IMR-90 (cell line): ENCODE measurements around the gene GRB2. TPM values are rescaled to one million over a fixed set of nuclear protein-coding genes. Genes with fewer than 3 reads are reported as not detected.

ENCODE experiments used
- ATAC-seq: fragments of 200-7000 bp; cut with Tn5 transposase; 2 replicates; pipeline ENCODE4 v1.9.1; 2020; ENCODE audit warnings: low read depth, mild to moderate bottlenecking, moderate library complexity
- BruUV-seq: library from RNA; stranded (reverse); fragments of 400-500 nt; replicated peaks from 2 replicates; lab custom pipeline; 2021; lab: Mats Ljungman, UMichigan
- CTCF ChIA-PET: fragments of 300-600 bp; formaldehyde crosslinking; extraction: SDS; loops from one replicate; lab custom pipeline; 2021; ENCODE audit warnings: antibody characterized with exemption; lab: Yijun Ruan, JAX
- POLR2A ChIA-PET: fragments of 300-600 bp; sonication (Branson Sonifier 250); formaldehyde crosslinking; loops from one replicate; lab custom pipeline; 2022; ENCODE audit warnings: antibody characterized with exemption; ENCODE audit not compliant: unreplicated experiment; lab: Charles Lee
- DNase-seq: peaks from one replicate; pipeline ENCODE4 v3.0.0; 2013
- H2AFZ ChIP-seq: replicated peaks from 2 replicates; pipeline ENCODE3; 2013; ENCODE audit warnings: low read length, mild to moderate bottlenecking; ENCODE audit not compliant: poor library complexity
- H2AK5ac ChIP-seq: 2 replicates; pipeline ENCODE4 v1.6.1; 2013; ENCODE audit warnings: low read depth, low read length, inconsistent platforms
- H2AK9ac ChIP-seq: replicated peaks from 2 replicates; pipeline ENCODE3; 2013; ENCODE audit warnings: mild to moderate bottlenecking, low read depth, low read length, moderate library complexity; ENCODE audit not compliant: poor library complexity
- H2BK120ac ChIP-seq: 2 replicates; pipeline ENCODE4 v1.6.1; 2013; ENCODE audit warnings: low read depth, low read length, inconsistent platforms
- H2BK15ac ChIP-seq: 3 replicates; pipeline ENCODE4 v1.6.1; 2013; ENCODE audit warnings: low read depth, low read length, inconsistent platforms
- H2BK20ac ChIP-seq: 2 replicates; pipeline ENCODE4 v1.6.1; 2013; ENCODE audit warnings: low read depth, mild to moderate bottlenecking, inconsistent platforms, low read length, moderate library complexity
- H2BK5ac ChIP-seq: 2 replicates; pipeline ENCODE4 v1.6.1; 2013; ENCODE audit warnings: mild to moderate bottlenecking, low read depth, low read length, inconsistent platforms; ENCODE audit not compliant: poor library complexity, severe bottlenecking
- H3K14ac ChIP-seq: replicated peaks from 2 replicates; pipeline ENCODE4 v1.6.1; 2013; ENCODE audit warnings: low read depth, low read length, inconsistent platforms
- H3K18ac ChIP-seq: 2 replicates; pipeline ENCODE4 v1.6.1; 2013; ENCODE audit warnings: low read depth, low read length, control low read depth
- H3K23ac ChIP-seq: 2 replicates; pipeline ENCODE4 v1.6.1; 2013; ENCODE audit warnings: low read depth, low read length, inconsistent platforms
- H3K27ac ChIP-seq: 2 replicates; pipeline ENCODE4 v1.5.1; 2013; ENCODE audit warnings: mild to moderate bottlenecking, control low read depth, low read length; ENCODE audit not compliant: insufficient read depth
- H3K27me3 ChIP-seq: 2 replicates; pipeline ENCODE4 v1.6.1; 2013; ENCODE audit warnings: low read length; ENCODE audit not compliant: control insufficient read depth, insufficient read depth
- H3K36me3 ChIP-seq: 2 replicates; pipeline ENCODE4 v1.6.1; 2013; ENCODE audit warnings: low read length, mixed read lengths; ENCODE audit not compliant: control insufficient read depth, insufficient read depth
- H3K4ac ChIP-seq: 2 replicates; pipeline ENCODE4 v1.6.1; 2013; ENCODE audit warnings: low read depth, low read length, inconsistent platforms
- H3K4me1 ChIP-seq: 2 replicates; pipeline ENCODE4 v1.6.1; 2013; ENCODE audit warnings: low read length, mixed read lengths; ENCODE audit not compliant: control insufficient read depth, insufficient read depth
- H3K4me2 ChIP-seq: 2 replicates; pipeline ENCODE4 v1.6.1; 2013; ENCODE audit warnings: low read depth, mild to moderate bottlenecking, control low read depth, low read length, moderate library complexity
- H3K4me3 ChIP-seq: 2 replicates; pipeline ENCODE4 v1.5.1; 2013; ENCODE audit warnings: low read depth, mild to moderate bottlenecking, control low read depth, low read length, moderate library complexity; ENCODE audit not compliant: insufficient read depth
- H3K56ac ChIP-seq: 2 replicates; pipeline ENCODE4 v1.6.1; 2013; ENCODE audit warnings: low read length, inconsistent platforms; ENCODE audit not compliant: insufficient read depth; ENCODE audit errors: extremely low read depth
- H3K79me1 ChIP-seq, 2 experiments: 2 replicates each; pipeline ENCODE4 v1.6.1; 2013; ENCODE audit warnings: low read length in 2 of 2, inconsistent platforms in 1 of 2, low read depth in 1 of 2
- H3K9ac ChIP-seq: 2 replicates; pipeline ENCODE4 v1.6.1; 2013; ENCODE audit warnings: low read depth, low read length, control low read depth
- H3K9me1 ChIP-seq: 2 replicates; pipeline ENCODE4 v1.6.1; 2013; ENCODE audit warnings: low read length, inconsistent platforms; ENCODE audit not compliant: insufficient read depth
- H3K9me3 ChIP-seq: 2 replicates; pipeline ENCODE4 v1.6.1; 2013; ENCODE audit warnings: low read length; ENCODE audit not compliant: control insufficient read depth, insufficient read depth
- H4K20me1 ChIP-seq: 2 replicates; pipeline ENCODE4 v1.6.1; 2013; ENCODE audit warnings: low read length, inconsistent platforms; ENCODE audit not compliant: insufficient read depth
- H4K5ac ChIP-seq: 2 replicates; pipeline ENCODE4 v1.6.1; 2013; ENCODE audit warnings: mild to moderate bottlenecking, low read depth, low read length, control low read depth
- H4K8ac ChIP-seq, 2 experiments: 2 replicates each; pipeline ENCODE4 v1.6.1; 2013; ENCODE audit warnings: low read depth in 2 of 2, low read length in 2 of 2, control low read depth in 1 of 2, inconsistent platforms in 1 of 2
- H4K91ac ChIP-seq: 2 replicates; pipeline ENCODE4 v1.6.1; 2013; ENCODE audit warnings: low read depth, low read length, inconsistent platforms; ENCODE audit not compliant: insufficient read depth
- BHLHE40 ChIP-seq: fragments of 150-350 bp; IDR thresholded peaks from 2 replicates; pipeline ENCODE4 v1.6.1; 2016; ENCODE audit warnings: mild to moderate bottlenecking, low read depth, low read length
- CEBPB ChIP-seq: IDR thresholded peaks from 2 replicates; pipeline ENCODE4 v1.6.1; 2012; ENCODE audit warnings: low read depth, low read length, improper control_type of control experiment
- ELK1 ChIP-seq: fragments of 150-350 bp; IDR thresholded peaks from 2 replicates; pipeline ENCODE4 v1.6.1; 2016; ENCODE audit warnings: low read depth, mild to moderate bottlenecking, low read length, moderate library complexity, borderline replicate concordance
- MAFK ChIP-seq: IDR thresholded peaks from 2 replicates; pipeline ENCODE4 v1.6.1; 2012; ENCODE audit warnings: low read depth, low read length, improper control_type of control experiment
- MXI1 ChIP-seq: IDR thresholded peaks from 2 replicates; pipeline ENCODE4 v1.6.1; 2012; ENCODE audit warnings: low read depth, mild to moderate bottlenecking, low read length, moderate library complexity, borderline replicate concordance
- NFE2L2 ChIP-seq: fragments of 150-350 bp; IDR thresholded peaks from 2 replicates; pipeline ENCODE4 v1.6.1; 2016; ENCODE audit warnings: low read depth, mild to moderate bottlenecking, low read length
- RAD21 ChIP-seq: IDR thresholded peaks from 2 replicates; pipeline ENCODE4 v1.6.1; 2012; ENCODE audit warnings: low read length, improper control_type of control experiment
- RCOR1 ChIP-seq: IDR thresholded peaks from 2 replicates; pipeline ENCODE4 v1.6.1; 2012; ENCODE audit warnings: mild to moderate bottlenecking, low read length, improper control_type of control experiment; ENCODE audit not compliant: insufficient replicate concordance
- RFX5 ChIP-seq: IDR thresholded peaks from 2 replicates; pipeline ENCODE4 v1.8.0; 2012; ENCODE audit warnings: low read depth, mild to moderate bottlenecking, low read length, moderate library complexity
- SMC3 ChIP-seq: fragments of 150-350 bp; IDR thresholded peaks from 2 replicates; pipeline ENCODE4 v1.6.1; 2016; ENCODE audit warnings: low read depth, mild to moderate bottlenecking, antibody characterized with exemption, low read length, moderate library complexity
- whole genome bisulfite sequencing, 2 experiments: methylation state at CpG; one replicate each; pipeline versions ENCODE4 v1.1.5 to v1.1.7; 2013; ENCODE audit warnings: missing lambda C conversion rate in 2 of 2; ENCODE audit not compliant: insufficient read length in 1 of 2; ENCODE audit errors: extremely low coverage in 2 of 2; 5-methylcytosine and 5-hydroxymethylcytosine counted together
- dilution Hi-C: fragments of 300-500 bp; cut with HindIII; formaldehyde crosslinking; loops from one replicate; pipeline ENCODE4 v1.14.3; 2018; ENCODE audit warnings: low sequenced_read_pairs; ENCODE audit not compliant: unreplicated experiment
- in situ Hi-C: fragments of 300-500 bp; cut with MboI; formaldehyde crosslinking; loops from 3 replicates; pipeline ENCODE4 v1.14.3; 2019; ENCODE audit warnings: low sequenced_read_pairs, inconsistent platforms, mixed read lengths
- intact Hi-C: fragments of 100-400 bp; cut with micrococcal nuclease; formaldehyde crosslinking; loops from 2 replicates; pipeline ENCODE4 v1.10.0; 2022
- polyA plus RNA-seq, 3 experiments: library from polyadenylated mRNA; depleted of rRNA; stranded (reverse); fragments of >200 nt; gene quantifications; 2 replicates each; pipeline ENCODE4 v1.2.3, GENCODE V29; 2012; ENCODE audit warnings: low replicate concordance in 1 of 3
- total RNA-seq: library from RNA; depleted of rRNA; stranded (reverse); fragments of >200 nt; gene quantifications from 2 replicates; pipeline ENCODE4 v1.2.3, GENCODE V29; 2012

GRB2 gene
- total and polyA plus RNA-seq, 2 of the 4 experiments (the other 2 are of a cell fraction) = 49.3 to 62.1 TPM

GRCh38 chr17:75301502-75302206 lies 103.8 kb downstream of the GRB2 start:
- Histone ChIP-seq H2BK20ac (no peak overlapping the region), H3K18ac (no peak overlapping the region), H3K4me3 (no peak overlapping the region), H2AFZ (no peak overlapping the region), H3K27me3 (no peaks in the 10 kb centered on the region), H2AK9ac (no peak overlapping the region), H4K20me1 (no peaks in the 10 kb centered on the region), H3K4me2 (no peak overlapping the region), H2AK5ac (no peak overlapping the region), H3K36me3 (no peaks in the 10 kb centered on the region), H4K5ac (no peak overlapping the region), H4K8ac (no peak overlapping the region), H3K4me1 (no peaks in the 10 kb centered on the region; the same call in 1 of the 2 replicates), H3K56ac (no peak overlapping the region), H3K14ac (no peak overlapping the region), H3K79me1 (no peaks in the 10 kb centered on the region), H4K91ac (no peak overlapping the region), H3K9ac (no peak overlapping the region), H2BK120ac (no peak overlapping the region), H3K9me1 (0 out of 2 replicates have a peak, but pooled peaks cover 3% of the 10 kb centered on the region), H2BK15ac (no peak overlapping the region), H2BK5ac (no peak overlapping the region), H3K9me3 (no peaks in the 10 kb centered on the region), H3K23ac (no peak overlapping the region), H3K27ac (no peak overlapping the region), H3K4ac (no peak overlapping the region)
- no peak for ATAC-seq
- BruUV-seq = no TSS peak
- POLR2A ChIA-PET = no interaction called here
- no peak for DNase-seq
- CTCF ChIA-PET = no interaction called here
- TF ChIP-seq MXI1 (no peak), NFE2L2 (no peak), ELK1 (no peak), MAFK (no peak), SMC3 (no peak), RCOR1 (no peak), RFX5 (no peak), CEBPB (no peak), RAD21 (no peak), BHLHE40 (no peak)
- intact Hi-C loops = no loop called here
- dilution Hi-C loops = no loop called here
- WGBS, 2 experiments = 100% methylated on average over 1 of the region's 17 CpGs; no CpG with 5 or more reads in 1 of the 2 experiments
- in situ Hi-C loops = no loop called here
